G401.6 (cell line): ENCODE results near the gene ZNF611.
"Not testable (repeated sequence)": the region's sequence is repeated elsewhere in the genome, so short reads cannot be mapped to it uniquely, and the experiment has no call there.

ENCODE experiments used
- FAIRE-seq: peaks from 2 replicates; lab custom pipeline; 2012; peaks lifted over from hg19 to GRCh38; lab: Jason Lieb, UNC

ZNF611 gene

DNA sequence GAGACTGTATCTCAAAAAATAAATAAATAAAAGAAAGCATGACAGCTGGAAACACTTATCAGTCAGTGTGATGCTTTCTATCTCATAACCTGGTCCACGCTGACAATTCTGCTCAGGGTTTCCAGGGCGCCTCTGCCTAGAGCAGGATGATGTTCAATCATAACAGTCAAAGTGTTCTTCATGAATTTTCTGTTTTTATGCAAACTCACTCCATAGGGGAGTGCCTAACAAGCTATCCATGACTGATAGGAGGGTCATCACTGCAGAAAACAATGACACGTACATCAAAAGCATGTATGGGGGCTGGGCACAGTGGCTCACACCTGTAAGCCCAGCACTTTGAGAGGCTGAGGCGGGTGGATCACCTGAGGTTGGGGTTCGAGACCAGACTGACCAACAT is 55.2 kb downstream of the ZNF611 start:
- FAIRE-seq: no peak

DNA sequence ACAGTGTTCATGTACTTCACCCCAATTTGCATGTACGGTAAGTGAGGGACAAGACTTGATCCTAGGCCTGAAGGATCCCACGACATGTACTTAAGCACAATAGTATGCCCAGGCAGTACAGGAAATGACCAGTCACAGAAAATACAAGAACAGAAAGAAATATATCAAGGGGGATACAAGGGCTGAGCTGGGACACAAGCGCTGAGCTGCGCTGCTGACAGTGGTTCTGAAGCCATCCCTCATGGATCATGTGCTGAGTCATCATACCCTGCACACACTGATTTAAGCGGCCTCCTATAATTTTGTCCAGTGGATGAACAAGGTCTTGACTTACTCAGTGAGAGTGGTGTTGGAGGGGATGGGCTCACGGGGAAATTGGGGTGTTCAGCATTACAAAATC is 59.6 kb downstream of the ZNF611 start:
- FAIRE-seq: not testable (repeated sequence)

DNA sequence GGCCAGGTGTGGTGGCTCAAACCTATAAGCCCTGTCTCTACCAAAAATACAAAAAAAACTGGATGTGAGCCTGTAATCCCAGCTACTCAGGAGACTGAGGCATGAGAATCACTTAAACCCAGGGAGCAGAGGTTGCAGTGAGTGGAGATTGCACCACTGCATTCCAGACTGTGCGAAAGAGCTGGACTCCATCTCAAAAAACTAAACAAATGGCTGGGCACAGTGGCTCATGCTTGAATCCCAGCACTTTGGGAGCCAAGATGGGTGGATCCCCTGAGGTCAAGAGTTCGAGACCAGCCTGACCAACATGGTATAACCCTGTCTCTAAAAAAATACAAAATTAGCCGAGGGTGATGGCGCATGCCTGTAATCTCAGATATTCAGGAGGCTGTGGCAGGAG is 61.8 kb downstream of the ZNF611 start:
- FAIRE-seq: no peak

DNA sequence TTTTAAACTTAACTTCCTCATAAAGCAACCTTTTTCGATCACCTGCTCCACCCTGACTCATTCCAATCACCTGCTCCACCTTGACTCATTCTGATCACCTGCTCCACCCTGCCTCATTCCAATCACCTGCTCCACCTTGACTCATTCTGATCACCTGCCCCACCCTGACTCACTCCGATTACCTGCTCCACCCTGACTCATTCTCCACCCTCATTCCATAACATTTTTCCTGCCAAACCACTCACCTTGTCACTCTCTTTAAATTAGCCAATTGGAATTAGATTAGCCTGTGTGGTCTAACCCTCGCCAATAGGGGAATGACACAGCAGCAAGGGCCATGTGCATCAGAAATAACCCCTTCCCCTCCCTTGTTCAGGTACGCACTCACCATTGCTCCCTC is 64.8 kb downstream of the ZNF611 start:
- FAIRE-seq: no peak

DNA sequence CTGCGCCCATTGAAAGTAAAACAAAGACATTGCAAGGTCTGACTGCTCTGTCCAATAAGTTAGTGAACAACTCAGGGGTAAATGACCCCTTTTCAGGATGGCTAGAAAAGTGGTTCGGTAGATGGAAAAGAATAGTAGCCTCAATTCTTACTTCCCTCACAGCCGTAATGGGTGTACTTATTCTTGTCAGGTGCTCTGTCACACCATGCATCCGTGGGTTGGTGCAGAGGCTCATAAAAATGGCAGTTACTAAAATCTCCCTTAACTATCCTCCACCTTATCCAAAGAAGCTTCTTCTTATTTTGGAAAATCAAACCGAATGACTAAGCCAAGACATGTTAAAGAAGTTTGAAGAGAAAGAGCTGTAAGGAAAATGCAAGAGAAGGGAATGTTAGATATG is 65.3 kb downstream of the ZNF611 start:
- no peak for FAIRE-seq

DNA sequence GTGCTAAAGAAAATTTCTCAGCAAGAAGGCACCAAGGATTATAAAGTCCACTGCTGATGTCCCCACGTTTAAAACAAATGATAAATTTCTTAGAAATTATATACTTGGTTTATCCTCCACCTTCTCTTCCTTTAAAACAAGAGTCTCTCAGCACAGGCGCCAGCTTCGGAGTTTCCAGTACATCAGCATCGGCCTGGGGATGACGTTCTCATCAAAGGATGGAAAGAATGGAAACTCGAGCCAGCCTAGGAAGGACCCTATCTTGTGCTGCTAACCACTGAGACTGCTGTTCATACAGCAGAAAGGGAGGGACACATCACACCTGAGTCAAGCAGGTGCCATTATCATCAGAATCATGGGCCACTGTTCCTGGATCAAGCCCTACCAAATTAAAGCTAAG is 66.9 kb downstream of the ZNF611 start:
- no peak for FAIRE-seq

DNA sequence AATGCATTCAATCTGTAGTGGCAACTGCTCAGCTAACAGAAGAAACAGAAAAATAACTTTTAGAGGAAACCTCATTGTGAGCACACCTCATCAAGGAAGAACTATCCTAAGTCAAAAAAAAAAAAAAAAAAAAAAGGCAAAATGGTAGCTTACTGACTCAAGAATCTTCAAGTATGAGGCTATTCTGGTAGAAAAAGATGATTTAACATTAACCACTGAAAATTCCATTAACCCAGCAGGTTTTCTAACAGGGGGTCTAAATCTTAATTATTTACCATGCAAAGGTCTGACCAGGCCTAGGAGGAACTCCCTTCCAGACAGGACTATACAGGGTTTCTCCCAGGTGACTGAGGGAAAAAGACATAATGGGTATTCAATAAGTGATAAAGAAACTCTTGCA is 68.3 kb downstream of the ZNF611 start:
- FAIRE-seq: no peak

DNA sequence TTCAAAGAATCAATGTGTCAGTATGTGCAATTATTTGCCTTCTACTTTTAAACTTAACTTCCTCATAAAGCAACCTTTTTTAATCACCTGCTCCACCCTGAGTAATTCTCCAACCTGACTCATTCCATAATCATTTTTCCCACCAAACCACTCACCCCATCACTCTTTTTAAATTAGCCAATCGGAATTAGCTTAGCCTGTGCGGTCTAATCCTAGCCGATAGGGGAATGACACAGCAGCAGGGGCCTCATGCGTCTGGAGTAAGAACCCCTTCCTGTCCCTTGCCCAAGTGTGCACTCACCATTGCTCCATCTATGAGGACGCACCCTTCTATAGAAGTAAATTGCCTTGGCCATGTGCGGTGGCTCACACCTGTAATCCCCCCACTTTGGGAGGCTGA is 69.3 kb downstream of the ZNF611 start:
- no peak for FAIRE-seq

DNA sequence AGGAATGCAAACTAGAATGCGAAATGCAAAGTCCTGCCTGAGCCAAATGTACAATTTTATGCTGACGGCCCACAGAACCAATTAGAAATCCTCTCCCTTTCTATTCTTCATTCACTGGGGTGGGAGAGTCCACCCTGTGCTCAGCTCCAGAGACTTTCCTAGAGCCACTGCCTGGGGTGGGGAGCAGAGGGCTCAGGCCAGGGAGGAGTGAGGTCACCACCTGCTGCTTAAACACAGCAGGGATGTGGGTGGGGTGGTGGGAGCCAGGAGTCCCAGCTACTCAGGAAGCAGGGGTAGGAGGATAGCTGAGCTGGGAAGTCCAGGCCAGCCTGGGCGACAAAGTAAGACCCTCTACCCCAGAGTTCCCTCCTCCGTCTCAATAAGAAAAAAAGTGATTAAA is 69.8 kb downstream of the ZNF611 start:
- FAIRE-seq: no peak

DNA sequence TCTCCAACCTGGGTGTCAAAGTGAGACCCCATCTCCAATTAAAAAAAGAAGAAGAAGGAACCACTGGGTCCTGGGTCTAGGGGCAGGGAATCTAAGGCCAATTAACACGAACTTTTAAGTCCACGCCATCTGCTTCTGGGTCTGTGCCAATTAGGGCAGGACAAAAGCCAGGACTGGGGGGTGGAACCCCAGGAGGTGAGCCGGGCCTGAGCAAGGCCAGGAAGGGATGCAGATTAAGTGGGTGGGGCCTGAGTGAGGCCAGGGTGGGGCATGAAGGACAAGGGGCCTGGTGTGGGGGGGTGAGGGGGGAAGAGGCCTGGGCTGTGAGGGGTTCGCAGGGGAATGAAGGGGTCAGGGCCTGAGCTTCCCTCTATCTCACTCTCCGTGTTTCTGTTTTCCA is 70.4 kb downstream of the ZNF611 start:
- FAIRE-seq: no peak

DNA sequence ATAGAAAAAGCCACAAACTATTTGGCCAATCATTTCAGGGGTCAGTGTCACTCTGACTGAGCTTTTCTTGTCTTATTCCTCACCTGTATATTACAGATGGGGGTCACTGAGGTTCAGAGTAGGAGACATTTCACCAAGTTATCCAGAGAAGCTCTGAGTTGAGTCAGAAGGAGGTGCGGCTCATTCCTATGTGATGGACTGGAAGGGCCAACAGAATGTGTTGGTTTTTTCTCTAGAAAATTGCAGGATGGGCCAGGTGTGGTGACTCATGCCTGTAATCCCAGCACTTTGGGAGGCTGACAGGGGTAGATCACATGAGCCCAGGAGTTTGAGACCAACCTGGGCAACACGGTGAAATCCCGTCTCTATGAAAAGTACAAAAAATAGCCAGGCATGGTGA is 72.2 kb downstream of the ZNF611 start:
- no peak for FAIRE-seq

DNA sequence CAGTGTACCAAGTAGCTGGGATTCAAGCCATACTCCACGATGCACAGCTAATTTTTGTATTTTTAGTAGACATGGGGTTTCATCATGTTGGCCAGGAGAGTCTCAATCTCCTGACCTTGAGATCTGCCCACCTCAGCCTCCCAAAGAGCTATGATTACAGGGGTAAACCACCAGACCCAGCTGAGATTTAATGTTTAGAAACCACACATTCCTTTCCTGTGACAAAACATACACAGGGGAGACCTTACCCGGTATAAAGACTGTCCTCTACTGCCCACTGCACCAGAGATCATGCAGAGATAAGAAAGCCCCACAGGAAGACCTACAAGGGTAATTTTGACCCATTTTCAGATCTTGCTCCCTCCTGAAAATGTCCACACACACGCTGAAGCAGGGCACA is 73.9 kb downstream of the ZNF611 start:
- FAIRE-seq: no peak

DNA sequence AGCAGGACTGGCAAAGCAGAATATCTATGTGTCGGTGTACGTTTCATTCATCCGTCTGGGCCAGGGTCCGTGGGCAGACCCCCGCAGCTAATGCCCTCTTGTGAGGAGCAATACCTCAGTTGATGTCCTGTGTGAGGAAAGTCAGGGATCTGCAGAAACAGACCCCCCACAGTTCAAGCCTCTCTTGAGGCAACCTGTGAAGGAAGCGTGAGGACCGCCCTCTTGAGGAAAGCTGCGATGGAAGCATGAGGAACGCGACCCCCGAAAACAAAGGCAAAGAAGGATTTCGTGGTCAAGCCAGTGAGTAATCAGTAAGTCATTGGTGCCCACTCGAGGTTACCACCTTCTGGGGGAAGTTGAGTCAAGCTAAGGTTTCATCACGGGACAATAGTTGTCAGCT is 75.8 kb downstream of the ZNF611 start:
- no peak for FAIRE-seq

DNA sequence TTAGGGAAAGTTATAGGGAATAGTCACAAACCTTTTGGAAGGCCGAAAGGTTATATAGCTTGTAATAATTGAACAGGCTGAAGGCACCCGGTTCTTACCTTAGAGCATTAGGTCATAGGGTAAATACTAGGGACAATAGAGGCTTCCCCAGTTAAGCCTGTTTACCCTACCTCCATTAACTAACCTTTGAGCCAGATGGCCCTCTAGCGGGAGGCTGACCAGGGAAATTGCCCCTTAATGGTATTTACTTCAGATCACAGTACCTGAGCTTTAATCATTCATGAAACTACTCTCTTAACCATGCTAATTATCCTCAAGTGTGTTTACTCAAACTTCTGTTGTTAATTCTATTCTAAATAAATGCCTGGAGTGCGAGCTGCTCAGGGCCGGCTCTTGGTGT is 76.2 kb downstream of the ZNF611 start:
- no peak for FAIRE-seq

DNA sequence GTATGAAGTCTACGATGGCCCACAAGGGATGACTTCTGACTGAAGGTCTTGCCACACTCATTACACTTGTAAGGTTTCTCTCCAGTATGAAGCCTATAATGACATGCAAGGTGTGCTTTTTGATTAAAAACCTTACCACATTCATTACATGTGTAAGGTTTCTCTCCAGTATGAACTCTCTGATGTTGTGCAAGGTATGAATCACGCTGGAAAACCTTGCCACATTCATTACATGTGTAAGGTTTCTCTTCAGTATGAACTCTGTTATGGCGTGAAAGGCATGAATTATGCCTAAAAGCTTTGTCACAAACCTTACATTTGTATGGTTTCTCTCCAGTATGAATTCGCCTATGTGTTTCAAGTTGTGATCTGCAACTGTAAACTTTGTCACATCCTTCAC is 81.7 kb downstream of the ZNF611 start:
- no peak for FAIRE-seq
